ENCODE measurements around the gene SPN. TPM values are rescaled to one million over a fixed set of nuclear protein-coding genes. Genes with fewer than 3 reads are reported as not detected.

Gene SPN
- total RNA-seq, result not detected in 2 replicates

GRCh38 chr16:29663016-29663806, at the start of gene SPN:
Gene SPN, plus strand, starts transcription at chr16:29663247. Its CDS starts 482 bp downstream, at chr16:29663729.

DNA sequence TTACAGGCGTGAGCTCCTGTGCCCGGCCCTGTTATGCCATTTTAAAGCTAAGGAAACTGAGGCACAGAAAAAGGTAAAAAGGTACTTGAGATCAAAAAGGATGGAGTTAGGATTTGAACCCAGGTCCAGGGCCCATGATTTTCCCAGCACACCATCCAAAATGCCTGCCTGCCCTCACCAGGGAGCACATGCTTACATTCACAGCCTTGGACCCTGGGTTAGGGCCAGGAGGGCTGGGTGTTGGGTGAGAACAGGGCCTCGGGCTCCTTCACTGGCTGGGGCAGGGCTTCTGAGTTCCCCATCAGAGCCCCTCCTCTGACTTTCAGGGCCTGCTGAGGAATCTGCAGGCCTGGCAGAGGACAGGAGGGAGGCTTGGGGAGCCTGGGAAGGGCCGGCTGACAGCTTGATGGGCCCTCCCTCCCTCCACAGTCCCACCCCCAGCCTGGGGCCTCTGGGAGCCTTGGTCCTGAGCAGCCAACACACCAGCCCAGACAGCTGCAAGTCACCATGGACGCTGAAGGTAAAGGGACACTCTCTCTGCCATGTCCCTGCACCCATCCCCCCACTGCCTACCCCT, 15.7 kb downstream of the SPN start, which contains the start of gene QPRT:
Gene QPRT, plus strand, starts transcription at position 490 of the 577 bp plus-strand sequence. Its CDS starts 18 bp downstream, at position 508.

Other genes starting within 250 kb of the SPN start
- 18.8 and 20.6 TPM in 2 replicates for gene BOLA2, start 208.9 kb upstream of the SPN start, total RNA-seq
- gene SLX1B, start 208.7 kb upstream of the SPN start, total RNA-seq, result 12.9 and 23.9 TPM in 2 replicates
- gene SULT1A4, start 203.3 kb upstream of the SPN start, total RNA-seq, result 0.44 and 0.57 TPM in 2 replicates
- 10.7 and 22.8 TPM in 2 replicates for gene NPIPB12, start 156.8 kb upstream of the SPN start, total RNA-seq
- 25.5 and 137 TPM in 2 replicates for gene QPRT, start 15.9 kb downstream of the SPN start, total RNA-seq
- gene C16orf54, start 82.7 kb downstream of the SPN start, total RNA-seq, result not detected in 2 replicates
- gene ZG16, start 115.0 kb downstream of the SPN start, total RNA-seq, result not detected in 2 replicates
- 4.6 and 94.6 TPM in 2 replicates for gene KIF22, start 127.5 kb downstream of the SPN start, total RNA-seq
- 176 and 280 TPM in 2 replicates for gene MAZ, start 143.3 kb downstream of the SPN start, total RNA-seq
- gene PRRT2, start 148.9 kb downstream of the SPN start, total RNA-seq, result 0.44 and 3.6 TPM in 2 replicates
- gene PAGR1, start 152.9 kb downstream of the SPN start, total RNA-seq, result 24.1 and 33.4 TPM in 2 replicates
- 159 and 453 TPM in 2 replicates for gene MVP, start 157.2 kb downstream of the SPN start, total RNA-seq
- gene CDIPT, start 200.0 kb downstream of the SPN start, total RNA-seq, result 89.6 and 117 TPM in 2 replicates
- gene SEZ6L2, start 236.3 kb downstream of the SPN start, total RNA-seq, result 7.3 and 17.7 TPM in 2 replicates
- 2.3 and 9.2 TPM in 2 replicates for gene ASPHD1, start 237.2 kb downstream of the SPN start, total RNA-seq